Right lobe of liver (tissue), 6 donors: Measurements from ENCODE around the gene ERC1. TPM values are rescaled to one million over a fixed set of nuclear protein-coding genes. Genes with fewer than 3 reads are reported as not detected.

ENCODE experiments used
- ATAC-seq, 4 donors: fragments of 200-7000 bp; cut with Tn5 transposase; one replicate each; pipeline ENCODE4 v1.9.1; 2020; ENCODE audit warnings: mild to moderate bottlenecking in 4 of 4, moderate library complexity in 4 of 4
- DNase-seq, 3 donors: peaks; one replicate each; pipeline ENCODE4 v3.0.0-alpha.2; 2020
- H3K27ac ChIP-seq, 3 donors: fragments of 200-600 bp; one replicate each; pipeline ENCODE4 v1.8.0; 2022
- H3K27me3 ChIP-seq, 2 donors: fragments of 200-600 bp; one replicate each; pipeline ENCODE4 v1.8.0; 2022
- H3K36me3 ChIP-seq, 4 donors: fragments of 200-600 bp; sonication (generic) in 1 of 4; one replicate each; pipeline versions ENCODE4 v1.5.1 to v1.8.0; 2017 to 2022; ENCODE audit warnings: control low read depth in 1 of 4
- H3K4me1 ChIP-seq, 4 donors: fragments of 200-600 bp; sonication (generic) in 1 of 4; one replicate each; pipeline versions ENCODE4 v1.5.1 to v1.8.0; 2017 to 2022; ENCODE audit warnings: control low read depth in 1 of 4
- H3K4me3 ChIP-seq, 3 donors: fragments of 200-600 bp; one replicate each; pipeline ENCODE4 v1.8.0; 2022
- H3K9me3 ChIP-seq, 4 donors: fragments of 200-600 bp; sonication (generic) in 1 of 4; one replicate each; pipeline versions ENCODE4 v1.5.1 to v1.8.0; 2017 to 2022; ENCODE audit warnings: control low read depth in 1 of 4
- CTCF ChIP-seq, 4 donors: fragments of 200-600 bp in 3 of 4; fragments of 450-650 bp in 1 of 4; IDR thresholded peaks; one replicate each; pipeline versions ENCODE4 v1.5.1 to v1.8.0; 2016 to 2022; ENCODE audit warnings: antibody characterized with exemption in 4 of 4, mild to moderate bottlenecking in 2 of 4
- POLR2A ChIP-seq: fragments of 450-650 bp; IDR thresholded peaks from one replicate; pipeline ENCODE4 v1.6.1; 2017; ENCODE audit warnings: antibody characterized with exemption, mild to moderate bottlenecking
- WGBS: methylation state at CpG from one replicate; pipeline ENCODE4 v1.1.6; 2018; ENCODE audit warnings: low coverage, low lambda C conversion rate; ENCODE audit not compliant: insufficient coverage; ENCODE audit errors: missing lambda C conversion rate; 5-methylcytosine and 5-hydroxymethylcytosine counted together
- intact Hi-C, 2 donors: fragments of 100-400 bp; cut with DNase I; formaldehyde crosslinking; loops; one replicate each; pipeline versions ENCODE4 v1.11.2 to v1.14.1; 2022
- total RNA-seq, 6 experiments: library from RNA; depleted of rRNA in 2 of 6; stranded (reverse); fragments of >200 nt in 2 of 6; fragmentation: NEBNext Ultra II Directional in 3 of 6; extraction: Animal tissue kit (Norgen Biotek cat#: 25700) in 3 of 6; gene quantifications; one replicate each; pipeline versions ENCODE4 v1.1.0 to v1.2.4, GENCODE V29; 2016 to 2023
- donor health status: DM: no; HTN: yes; CAD: no.
- donor health status: DM: no; HTN: no; CAD: no.
- donor health status: DM: no; HTN: no; CAD: no.
- donor health status: DM: no; HTN: yes; CAD: no.
- donor health status: DM: no; HTN: yes; CAD: no.

Gene ERC1
- total RNA-seq, 6 experiments from 2014 or later = 24.8 to 30.8 (median 28.6) TPM

- H3K27ac ChIP-seq = no peak overlapping the region
- 97% methylated on average over 3 of the region's 3 CpGs for WGBS
- no peaks in the 10 kb centered on the region for H3K9me3 ChIP-seq
- no peak for DNase-seq
- TF ChIP-seq POLR2A (no peak), CTCF (IDR thresholded peaks at IDR 0.05) (no peak)
- H3K36me3 ChIP-seq = no peaks in the 10 kb centered on the region
- H3K4me1 ChIP-seq = no peaks in the 10 kb centered on the region
- ATAC-seq = no peak
- H3K4me3 ChIP-seq = no peak overlapping the region
- intact Hi-C loops = no loop called here
- no peaks in the 10 kb centered on the region for H3K27me3 ChIP-seq
Measured at GRCh38 chr12:1287446-1287975, 296.5 kb downstream of the ERC1 start.

DNA sequence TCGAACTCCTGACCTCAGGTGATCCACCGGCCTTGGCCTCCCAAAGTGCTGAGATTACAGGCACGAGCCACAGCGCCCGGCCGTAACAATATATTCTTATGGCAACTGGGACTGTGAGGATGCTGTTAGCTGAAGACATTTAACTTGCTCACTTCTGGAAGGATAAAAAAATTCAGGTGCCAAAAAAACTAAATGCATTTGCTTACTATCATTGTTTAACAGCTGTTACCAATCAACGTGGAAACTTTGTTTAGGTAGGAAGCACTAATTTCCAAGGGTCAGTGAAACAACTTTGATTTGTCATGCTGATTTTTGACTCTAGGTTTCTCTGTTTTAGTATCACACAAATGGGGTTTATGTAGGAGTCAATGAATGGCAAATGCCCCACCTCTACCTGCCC lies 297.3 kb downstream of the ERC1 start:
- H3K4me3 ChIP-seq = no peak overlapping the region
- H3K36me3 ChIP-seq = no peaks in the 10 kb centered on the region
- no peak for DNase-seq
- TF ChIP-seq CTCF (IDR thresholded peaks at IDR 0.05) (no peak), POLR2A (no peak)
- ATAC-seq = no peak
- H3K4me1 ChIP-seq = no peaks in the 10 kb centered on the region
- no peaks in the 10 kb centered on the region for H3K27me3 ChIP-seq
- intact Hi-C loops = no loop called here
- WGBS = 87% methylated on average over 7 of the region's 7 CpGs
- no peak overlapping the region for H3K27ac ChIP-seq
- H3K9me3 ChIP-seq = no peaks in the 10 kb centered on the region

- no peak overlapping the region for H3K4me3 ChIP-seq
- H3K36me3 ChIP-seq = no peaks in the 10 kb centered on the region
- intact Hi-C loops = no loop called here
- DNase-seq (no peak), ATAC-seq (peak; percentile 31 to 67 (median 52))
- H3K27me3 ChIP-seq = no peaks in the 10 kb centered on the region
- 57% methylated on average over 7 of the region's 7 CpGs for WGBS
- no peaks in the 10 kb centered on the region for H3K9me3 ChIP-seq
- TF ChIP-seq POLR2A = no peak
- no peak for TF ChIP-seq CTCF (IDR thresholded peaks at IDR 0.05)
- H3K4me1 ChIP-seq = no peaks in the 10 kb centered on the region
- no peak overlapping the region for H3K27ac ChIP-seq
Measured at GRCh38 chr12:1289371-1290155, 298.5 kb downstream of the ERC1 start.

GRCh38 chr12:1290716-1291115 lies 299.7 kb downstream of the ERC1 start:
- no peaks in the 10 kb centered on the region for H3K27me3 ChIP-seq
- intact Hi-C loops = no loop called here
- peak in 1 of 4 donors; percentile 17 for ATAC-seq
- TF ChIP-seq CTCF (IDR thresholded peaks at IDR 0.05) = no peak
- TF ChIP-seq POLR2A = no peak
- no peaks in the 10 kb centered on the region for H3K4me1 ChIP-seq
- no peak overlapping the region for H3K4me3 ChIP-seq
- H3K9me3 ChIP-seq = no peaks in the 10 kb centered on the region
- H3K36me3 ChIP-seq = no peaks in the 10 kb centered on the region
- no peak overlapping the region for H3K27ac ChIP-seq
- DNase-seq = no peak
- WGBS = 74% methylated on average over 3 of the region's 3 CpGs
